Measurements from ENCODE around the gene SLC9A7.

Gene SLC9A7

GRCh38 chrX:46716796-46717195 is 42.1 kb downstream of the SLC9A7 start:
- H3K36me3 ChIP-seq (ENCODE audit: control insufficient read depth, insufficient read depth, low read length) = no peaks in the 10 kb centered on the region
- TF ChIP-seq, protein P1, sequence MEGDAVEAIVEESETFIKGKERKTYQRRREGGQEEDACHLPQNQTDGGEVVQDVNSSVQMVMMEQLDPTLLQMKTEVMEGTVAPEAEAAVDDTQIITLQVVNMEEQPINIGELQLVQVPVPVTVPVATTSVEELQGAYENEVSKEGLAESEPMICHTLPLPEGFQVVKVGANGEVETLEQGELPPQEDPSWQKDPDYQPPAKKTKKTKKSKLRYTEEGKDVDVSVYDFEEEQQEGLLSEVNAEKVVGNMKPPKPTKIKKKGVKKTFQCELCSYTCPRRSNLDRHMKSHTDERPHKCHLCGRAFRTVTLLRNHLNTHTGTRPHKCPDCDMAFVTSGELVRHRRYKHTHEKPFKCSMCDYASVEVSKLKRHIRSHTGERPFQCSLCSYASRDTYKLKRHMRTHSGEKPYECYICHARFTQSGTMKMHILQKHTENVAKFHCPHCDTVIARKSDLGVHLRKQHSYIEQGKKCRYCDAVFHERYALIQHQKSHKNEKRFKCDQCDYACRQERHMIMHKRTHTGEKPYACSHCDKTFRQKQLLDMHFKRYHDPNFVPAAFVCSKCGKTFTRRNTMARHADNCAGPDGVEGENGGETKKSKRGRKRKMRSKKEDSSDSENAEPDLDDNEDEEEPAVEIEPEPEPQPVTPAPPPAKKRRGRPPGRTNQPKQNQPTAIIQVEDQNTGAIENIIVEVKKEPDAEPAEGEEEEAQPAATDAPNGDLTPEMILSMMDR (IDR thresholded peaks at IDR 0.05; ENCODE audit: insufficient read depth, low read length, poor library complexity, severe bottlenecking) = no peak
- DNase-seq (ENCODE audit: extremely low read depth, insufficient read length) = no peak
- H3K4me3 ChIP-seq (replicated peaks; ENCODE audit: low read depth, low read length) = no peak overlapping the region; the same call in 1 of the 2 replicates
- H3K27me3 ChIP-seq (replicated peaks; ENCODE audit: control insufficient read depth, insufficient read depth, low read length) = no peaks in the 10 kb centered on the region

- no peaks in the 10 kb centered on the region for H3K36me3 ChIP-seq (ENCODE audit: control insufficient read depth, insufficient read depth, low read length)
- TF ChIP-seq, protein P1 (IDR thresholded peaks at IDR 0.05; ENCODE audit: insufficient read depth, low read length, poor library complexity, severe bottlenecking) = no peak
- no peak overlapping the region; the same call in 1 of the 2 replicates for H3K4me3 ChIP-seq (replicated peaks; ENCODE audit: low read depth, low read length)
- no peaks in the 10 kb centered on the region for H3K27me3 ChIP-seq (replicated peaks; ENCODE audit: control insufficient read depth, insufficient read depth, low read length)
- DNase-seq (ENCODE audit: extremely low read depth, insufficient read length) = no peak
These were observed 42.9 kb downstream of the SLC9A7 start for GRCh38 chrX:46715997-46716396.

DNA sequence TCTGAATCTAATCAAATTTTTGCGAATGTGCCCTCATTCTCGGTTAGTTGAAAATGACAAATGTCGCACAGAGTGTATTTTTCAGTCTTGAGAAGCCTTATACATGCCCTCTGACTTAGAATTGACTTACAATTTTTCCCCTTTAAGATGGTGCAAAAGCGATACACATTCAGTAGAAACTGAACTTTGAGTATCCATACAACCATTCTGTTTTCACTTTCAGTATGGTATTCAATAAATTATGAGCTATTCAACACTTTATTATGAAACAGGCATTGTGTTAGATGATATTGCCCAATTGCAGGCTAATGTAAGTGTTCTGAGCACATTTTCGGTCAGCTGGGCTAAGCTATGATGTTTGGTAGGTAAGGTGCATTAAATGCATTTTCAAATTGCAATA is 43.4 kb downstream of the SLC9A7 start:
- peak overlapping the region; percentile 38 for H3K4me3 ChIP-seq (replicated peaks; ENCODE audit: low read depth, low read length)
- H3K36me3 ChIP-seq (ENCODE audit: control insufficient read depth, insufficient read depth, low read length) = no peaks in the 10 kb centered on the region
- TF ChIP-seq, protein P1 (IDR thresholded peaks at IDR 0.05; ENCODE audit: insufficient read depth, low read length, poor library complexity, severe bottlenecking) = no peak
- DNase-seq (ENCODE audit: extremely low read depth, insufficient read length) = no peak
- no peaks in the 10 kb centered on the region for H3K27me3 ChIP-seq (replicated peaks; ENCODE audit: control insufficient read depth, insufficient read depth, low read length)

DNA sequence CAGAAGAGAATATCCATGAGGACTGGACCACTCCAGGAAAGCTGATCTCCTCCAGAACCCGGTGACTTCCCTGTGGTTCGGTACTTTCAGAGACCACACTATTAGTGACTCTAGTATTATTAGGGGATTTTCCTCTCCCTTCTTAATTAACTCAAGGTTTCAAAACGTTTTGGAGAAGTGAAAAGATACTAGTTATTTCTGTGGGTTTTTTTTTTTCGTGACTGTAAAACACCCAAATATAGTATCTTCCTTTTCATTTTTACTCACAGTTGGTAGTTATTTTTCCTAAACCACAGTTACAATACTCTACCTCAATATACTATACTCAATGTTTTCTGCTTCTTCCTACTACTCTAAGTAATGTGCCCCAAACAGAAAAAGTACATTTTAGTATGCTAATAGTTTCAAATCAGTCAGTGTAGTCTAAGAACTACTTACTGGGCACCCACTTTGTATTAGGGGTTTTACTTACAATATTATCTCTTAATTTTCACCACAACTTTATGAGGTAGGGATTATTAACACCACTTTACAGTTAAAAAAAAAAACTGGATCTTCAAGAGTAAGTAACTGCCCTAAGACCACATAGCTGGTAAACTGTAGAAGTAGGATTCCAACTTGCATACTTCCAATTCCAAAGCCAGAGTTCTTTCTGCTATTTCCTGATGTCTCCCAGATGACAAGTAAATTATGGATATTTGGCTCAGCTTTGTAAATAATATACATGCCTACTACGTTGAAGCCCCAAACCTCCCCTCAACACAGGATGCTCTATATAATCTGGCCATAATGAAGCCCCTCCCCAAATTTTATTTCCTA is 45.0 kb downstream of the SLC9A7 start:
- H3K36me3 ChIP-seq (ENCODE audit: control insufficient read depth, insufficient read depth, low read length) = no peaks in the 10 kb centered on the region
- peak; percentile 82 for DNase-seq (ENCODE audit: extremely low read depth, insufficient read length)
- H3K27me3 ChIP-seq (replicated peaks; ENCODE audit: control insufficient read depth, insufficient read depth, low read length) = no peaks in the 10 kb centered on the region
- TF ChIP-seq, protein P1 (IDR thresholded peaks at IDR 0.05; ENCODE audit: insufficient read depth, low read length, poor library complexity, severe bottlenecking) = no peak
- H3K4me3 ChIP-seq (replicated peaks; ENCODE audit: low read depth, low read length) = peak overlapping the region; percentile 11; the same call in 1 of the 2 replicates

GRCh38 chrX:46712764-46713163 is 46.2 kb downstream of the SLC9A7 start:
- no peak for DNase-seq (ENCODE audit: extremely low read depth, insufficient read length)
- TF ChIP-seq, protein P1 (IDR thresholded peaks at IDR 0.05; ENCODE audit: insufficient read depth, low read length, poor library complexity, severe bottlenecking) = no peak
- Histone ChIP-seq H3K27me3 (replicated peaks; ENCODE audit: control insufficient read depth, insufficient read depth, low read length) (no peaks in the 10 kb centered on the region), H3K36me3 (ENCODE audit: control insufficient read depth, insufficient read depth, low read length) (no peaks in the 10 kb centered on the region), H3K4me3 (replicated peaks; ENCODE audit: low read depth, low read length) (no peak overlapping the region)

Data from GM06990 (cell line).